HPDE6-E6E7 (cell line): ENCODE data around the gene KLF16.

Experiments
- DNase-seq: peaks from one replicate; pipeline ENCODE4 v3.0.0; 2011; ENCODE audit warnings: missing footprints; ENCODE audit errors: extremely low spot score

KLF16 gene

GRCh38 chr19:1868971-1869370 is 5.6 kb upstream of the KLF16 start:
- no peak for DNase-seq

- DNase-seq, result no peak
Observed at GRCh38 chr19:1867349-1867724, 4.0 kb upstream of the KLF16 start.

GRCh38 chr19:1866693-1867348 is 3.4 kb upstream of the KLF16 start:
- no peak for DNase-seq

- DNase-seq, result no peak
Observed at GRCh38 chr19:1865172-1866010, 2.0 kb upstream of the KLF16 start.

- DNase-seq, result no peak
Observed at GRCh38 chr19:1864480-1865171, 1.2 kb upstream of the KLF16 start.

GRCh38 chr19:1863638-1864479 is 480 bp upstream of the KLF16 start:
- DNase-seq, result no peak

- DNase-seq, result no peak
Observed at GRCh38 chr19:1862424-1863327, 703 bp downstream of the KLF16 start.

GRCh38 chr19:1862068-1862423 is 1.3 kb downstream of the KLF16 start:
- no peak for DNase-seq

GRCh38 chr19:1861599-1862031 is 1.8 kb downstream of the KLF16 start:
- DNase-seq, result no peak

GRCh38 chr19:1860821-1861598 is 2.4 kb downstream of the KLF16 start:
- no peak for DNase-seq

GRCh38 chr19:1860042-1860775 is 3.2 kb downstream of the KLF16 start:
- DNase-seq, result no peak

GRCh38 chr19:1859331-1859781 is 4.0 kb downstream of the KLF16 start:
- no peak for DNase-seq

- DNase-seq, result no peak
Observed at GRCh38 chr19:1858412-1859081, 4.8 kb downstream of the KLF16 start.

- DNase-seq, result no peak
Observed at GRCh38 chr19:1857648-1858326, 5.6 kb downstream of the KLF16 start.

GRCh38 chr19:1856698-1857603 is 6.4 kb downstream of the KLF16 start:
- peak; percentile 84 for DNase-seq

- no peak for DNase-seq
Observed at GRCh38 chr19:1856345-1856697, 7.1 kb downstream of the KLF16 start.

- DNase-seq, result no peak
Observed at GRCh38 chr19:1855828-1856255, 7.5 kb downstream of the KLF16 start.
